Fibroblast of skin of back (primary cell): ENCODE data around the gene INO80B.
"Not testable (repeated sequence)": the region's sequence is repeated elsewhere in the genome, so short reads cannot be mapped to it uniquely, and the experiment has no call there.

ENCODE experiments used
- DNase-seq: peaks from one replicate; pipeline ENCODE4 v3.0.0-alpha.2; 2013

INO80B gene

DNA sequence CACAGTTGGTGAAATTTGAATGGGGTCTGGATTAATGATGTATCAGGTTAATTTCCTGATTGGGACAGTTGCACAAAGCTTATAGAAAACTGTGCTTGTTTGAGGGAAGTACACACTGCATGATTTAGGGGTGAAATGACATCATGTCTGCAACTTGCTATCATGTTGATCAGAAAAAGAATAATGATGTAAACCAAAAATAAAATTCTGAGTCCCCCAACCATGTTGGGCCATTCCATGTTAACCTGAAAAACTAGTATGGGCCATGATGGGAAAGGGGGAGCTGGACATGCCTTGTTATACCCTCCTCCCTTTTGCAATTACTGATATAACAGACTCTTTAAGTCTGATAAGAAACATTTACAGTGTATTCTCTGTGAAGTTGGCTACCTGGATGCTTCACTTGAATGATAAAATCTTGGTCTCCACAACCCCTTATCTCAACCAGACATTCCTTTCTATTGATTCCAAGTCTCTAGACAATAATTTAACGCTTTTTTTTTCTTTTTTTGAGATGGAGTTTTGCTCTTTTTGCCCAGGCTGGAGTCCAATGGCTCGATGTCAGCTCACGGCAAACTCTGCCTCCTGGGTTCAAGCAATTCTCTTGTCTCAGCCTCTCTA lies 4.2 kb upstream of the INO80B start:
- no peak for DNase-seq

DNA sequence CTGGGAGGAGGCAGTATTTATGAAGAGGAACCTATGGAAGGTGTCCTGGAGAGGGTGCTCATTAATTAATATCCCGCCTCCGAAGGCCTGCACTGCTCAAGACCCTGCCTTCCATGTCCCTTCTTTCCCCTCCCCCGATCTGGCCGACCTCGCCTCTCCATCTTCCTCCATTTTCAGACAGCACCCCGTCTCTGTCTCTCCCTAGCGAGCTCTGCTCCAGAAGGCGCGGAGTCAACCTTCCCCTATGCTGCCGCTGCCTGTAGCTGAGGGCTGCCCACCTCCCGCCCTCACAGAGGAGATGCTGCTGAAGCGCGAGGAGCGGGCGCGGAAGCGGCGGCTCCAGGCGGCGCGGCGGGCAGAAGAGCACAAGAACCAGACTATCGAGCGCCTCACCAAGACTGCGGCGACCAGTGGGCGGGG lies 2.3 kb downstream of the INO80B start:
- DNase-seq: no peak

DNA sequence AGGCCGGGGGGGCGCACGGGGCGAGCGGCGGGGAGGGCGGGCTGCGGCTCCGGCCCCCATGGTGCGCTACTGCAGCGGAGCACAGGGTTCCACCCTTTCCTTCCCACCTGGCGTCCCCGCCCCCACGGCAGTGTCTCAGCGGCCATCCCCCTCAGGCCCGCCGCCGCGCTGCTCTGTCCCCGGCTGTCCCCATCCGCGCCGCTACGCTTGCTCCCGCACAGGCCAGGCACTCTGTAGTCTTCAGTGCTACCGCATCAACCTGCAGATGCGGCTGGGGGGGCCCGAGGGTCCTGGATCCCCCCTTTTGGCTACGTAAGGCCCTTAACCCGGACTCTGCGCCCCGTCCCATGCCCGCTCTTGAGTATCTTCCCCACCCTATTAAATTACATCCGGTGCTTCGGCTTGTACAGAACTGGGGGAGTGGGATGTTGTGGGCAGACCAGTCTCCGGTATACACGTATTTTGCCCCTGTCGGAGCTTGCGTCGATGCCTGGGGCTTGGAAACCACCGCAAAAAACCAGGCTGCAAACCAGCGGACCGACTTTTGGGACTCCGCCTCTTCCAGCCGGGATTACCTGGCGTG lies 2.8 kb downstream of the INO80B start:
- peak; percentile 35 for DNase-seq

DNA sequence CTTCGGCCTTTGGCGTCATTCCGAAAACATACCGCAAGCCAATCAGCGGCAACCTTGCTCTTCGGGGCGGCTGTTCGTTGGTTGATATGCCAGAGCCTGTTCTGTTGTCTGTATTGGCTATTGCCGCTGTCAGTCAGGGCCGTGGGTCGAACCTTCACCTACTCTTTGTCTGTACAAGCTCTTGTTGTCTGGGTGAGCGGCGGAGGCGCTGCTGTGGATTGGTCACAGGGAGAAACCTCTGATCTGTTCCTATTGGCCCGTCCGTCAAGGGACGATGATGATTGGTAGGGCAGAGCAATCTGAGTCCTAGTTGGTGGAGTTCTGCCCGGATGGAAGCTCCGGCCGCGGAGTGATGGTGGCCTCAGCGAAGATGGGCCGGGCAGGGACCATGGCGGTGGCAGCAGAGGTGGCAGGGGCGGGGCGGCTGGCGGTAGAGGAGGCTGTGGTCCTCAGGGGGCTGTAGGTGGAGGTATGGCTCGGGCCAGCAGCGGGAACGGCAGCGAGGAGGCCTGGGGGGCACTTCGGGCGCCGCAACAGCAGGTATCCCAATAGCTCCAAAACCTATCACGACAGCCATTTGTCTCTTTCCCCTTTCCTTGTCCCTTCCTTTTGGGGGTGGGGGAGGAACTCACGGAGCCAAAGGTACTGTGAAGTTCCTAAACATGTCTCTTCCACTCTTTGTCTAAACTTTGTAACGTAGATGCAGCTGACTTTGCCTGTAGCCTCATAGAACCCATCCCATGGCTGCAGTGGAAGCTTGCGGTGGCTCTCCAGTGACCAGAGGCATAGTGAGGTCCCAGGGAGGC lies 3.4 kb downstream of the INO80B start, which contains the start of gene WBP1:
Gene WBP1 (plus strand): TSS at position 307 of the 806 bp plus-strand sequence. CDS start 165 bp downstream, at position 472.
- DNase-seq: peak; percentile 100

DNA sequence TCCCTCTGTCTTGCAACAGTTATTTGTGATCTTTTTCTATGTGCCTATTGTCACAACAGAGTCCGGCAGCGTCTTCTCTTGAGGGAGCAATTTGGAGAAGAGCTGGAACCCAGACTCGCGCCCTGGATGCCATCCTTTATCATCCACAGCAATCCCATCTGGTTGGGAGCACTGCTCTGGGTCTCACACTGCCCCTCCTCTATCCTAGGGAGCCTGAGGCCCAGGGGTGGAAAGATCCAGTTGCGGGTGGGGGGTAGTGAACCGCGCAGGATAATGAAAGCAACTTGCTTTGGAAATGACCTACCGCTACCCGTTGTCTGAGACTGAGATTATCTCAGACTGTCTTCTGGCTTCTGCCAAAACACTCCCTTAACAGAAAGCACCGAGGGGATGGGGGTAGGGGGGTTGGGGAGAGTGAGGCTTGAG lies 4.1 kb downstream of the INO80B start:
- no peak for DNase-seq

DNA sequence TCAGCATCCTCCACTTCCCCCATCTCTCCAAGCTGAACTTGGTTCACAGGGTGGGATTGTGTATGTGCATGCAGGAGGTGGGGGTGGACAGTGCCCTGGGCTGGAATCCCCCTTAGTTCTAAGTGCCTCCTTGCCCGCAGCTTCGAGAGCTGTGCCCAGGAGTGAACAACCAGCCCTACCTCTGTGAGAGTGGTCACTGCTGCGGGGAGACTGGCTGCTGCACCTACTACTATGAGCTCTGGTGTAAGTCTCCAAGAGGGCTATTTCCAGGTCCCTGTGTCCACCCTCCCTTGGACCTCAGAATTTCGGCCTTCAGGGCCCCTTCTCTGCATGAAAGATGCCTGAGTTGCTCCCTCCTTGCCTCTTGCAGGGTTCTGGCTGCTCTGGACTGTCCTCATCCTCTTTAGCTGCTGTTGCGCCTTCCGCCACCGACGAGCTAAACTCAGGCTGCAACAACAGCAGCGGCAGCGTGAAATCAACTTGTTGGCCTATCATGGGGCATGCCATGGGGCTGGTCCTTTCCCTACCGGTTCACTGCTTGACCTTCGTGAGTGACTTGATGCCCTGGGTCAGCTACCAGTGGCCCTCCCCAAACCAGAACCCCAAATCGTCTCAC lies 4.7 kb downstream of the INO80B start:
- DNase-seq: not testable (repeated sequence)

DNA sequence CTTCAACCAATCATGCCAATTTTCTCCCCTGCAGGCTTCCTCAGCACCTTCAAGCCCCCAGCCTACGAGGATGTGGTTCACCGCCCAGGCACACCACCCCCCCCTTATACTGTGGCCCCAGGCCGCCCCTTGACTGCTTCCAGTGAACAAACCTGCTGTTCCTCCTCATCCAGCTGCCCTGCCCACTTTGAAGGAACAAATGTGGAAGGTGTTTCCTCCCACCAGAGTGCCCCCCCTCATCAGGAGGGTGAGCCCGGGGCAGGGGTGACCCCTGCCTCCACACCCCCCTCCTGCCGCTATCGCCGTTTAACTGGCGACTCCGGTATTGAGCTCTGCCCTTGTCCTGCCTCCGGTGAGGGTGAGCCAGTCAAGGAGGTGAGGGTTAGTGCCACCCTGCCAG lies 5.3 kb downstream of the INO80B start:
- DNase-seq: not testable (repeated sequence)

DNA sequence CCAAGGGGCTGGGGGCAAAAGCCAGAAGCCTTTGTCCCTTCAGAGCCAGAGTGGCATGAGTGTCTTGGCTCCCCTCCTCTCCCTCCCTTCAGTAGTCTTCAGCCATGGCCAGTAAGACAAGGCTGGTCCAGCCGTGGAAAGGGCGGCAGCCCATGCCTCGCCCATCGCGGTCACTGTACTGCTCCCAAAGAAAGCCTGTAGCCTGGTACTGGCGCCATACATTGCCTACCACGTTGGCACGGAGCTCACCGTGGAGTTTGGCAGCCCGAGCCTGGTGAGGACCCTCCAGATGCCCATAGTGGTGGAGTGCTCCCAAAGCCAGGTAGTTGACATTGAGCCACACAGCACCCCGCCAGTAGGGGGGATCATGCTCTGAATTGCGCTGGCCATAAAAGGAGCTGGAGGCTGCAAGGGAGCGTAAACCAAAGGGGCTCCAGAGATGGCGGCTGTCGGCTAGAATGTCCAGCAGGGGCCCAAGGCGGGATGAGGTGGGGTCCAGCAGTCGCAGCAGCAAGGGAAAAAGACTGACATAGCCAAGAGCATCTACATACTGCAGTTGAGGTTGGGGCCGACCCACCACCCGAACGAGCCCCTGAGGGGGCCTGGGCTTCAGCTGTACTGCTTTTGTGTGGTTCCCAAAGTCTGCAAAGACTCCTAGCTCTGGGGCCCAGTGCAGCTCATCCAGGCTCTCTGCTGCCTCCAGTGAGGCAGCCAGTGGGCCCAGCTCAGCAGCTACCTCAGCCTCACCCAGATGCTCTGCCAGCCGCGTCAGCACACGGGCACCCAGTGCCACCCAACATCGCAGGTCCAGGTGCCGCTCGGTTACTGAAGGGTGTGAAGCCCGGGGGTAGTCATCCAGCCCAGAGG lies 6.5 kb downstream of the INO80B start:
- no peak for DNase-seq

DNA sequence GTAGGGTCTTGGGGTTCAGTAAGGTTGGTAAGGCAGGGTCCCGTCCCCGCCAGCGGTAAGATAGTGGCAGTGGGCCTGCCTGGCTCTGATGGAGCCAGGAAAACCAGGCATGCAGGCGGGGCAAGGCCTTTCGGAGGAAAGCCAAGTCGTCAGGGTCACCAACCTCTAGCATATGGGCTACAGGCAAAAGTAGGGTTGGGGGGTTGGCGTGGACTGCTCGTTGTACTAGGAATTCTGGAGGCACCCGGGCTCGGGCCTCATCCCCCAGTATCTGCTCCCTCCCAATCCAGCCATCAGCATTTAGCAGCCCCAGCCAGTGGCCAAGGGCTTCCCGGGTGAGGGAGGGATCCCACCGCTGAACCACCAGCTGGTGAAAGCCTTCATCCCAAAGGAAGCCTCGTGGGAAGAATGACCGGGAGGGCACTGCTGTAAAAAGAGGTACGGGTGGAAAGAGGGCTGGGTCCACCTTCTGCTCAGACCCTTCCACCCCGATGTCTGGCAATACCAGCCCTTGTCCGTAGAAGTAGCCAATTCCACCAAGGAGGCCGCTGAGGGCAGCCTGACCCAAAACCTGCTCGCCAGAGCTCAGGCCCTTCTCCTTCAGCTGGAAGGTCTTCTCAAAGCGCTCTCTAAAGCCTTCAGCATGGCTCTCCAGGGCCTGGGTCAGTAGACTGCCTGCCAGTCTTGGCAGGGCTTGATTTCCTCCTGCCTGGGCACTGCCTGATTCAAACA lies 7.3 kb downstream of the INO80B start:
- no peak for DNase-seq

DNA sequence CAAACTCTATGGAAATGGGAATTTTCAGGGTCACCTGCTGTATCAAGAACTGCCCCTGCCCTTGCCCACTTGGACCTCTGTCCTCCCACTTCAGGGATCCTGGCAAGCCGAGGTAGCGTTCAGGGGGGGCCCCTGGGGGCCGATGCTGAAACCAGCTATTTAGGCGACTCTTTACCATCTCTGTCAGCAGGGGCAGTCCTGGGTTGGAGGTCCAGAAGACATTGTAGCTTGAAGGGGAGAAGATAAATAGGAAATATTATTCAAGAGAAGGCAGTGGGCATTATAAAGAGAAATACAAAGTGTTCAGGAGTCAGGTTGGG lies 7.9 kb downstream of the INO80B start:
- no peak for DNase-seq

DNA sequence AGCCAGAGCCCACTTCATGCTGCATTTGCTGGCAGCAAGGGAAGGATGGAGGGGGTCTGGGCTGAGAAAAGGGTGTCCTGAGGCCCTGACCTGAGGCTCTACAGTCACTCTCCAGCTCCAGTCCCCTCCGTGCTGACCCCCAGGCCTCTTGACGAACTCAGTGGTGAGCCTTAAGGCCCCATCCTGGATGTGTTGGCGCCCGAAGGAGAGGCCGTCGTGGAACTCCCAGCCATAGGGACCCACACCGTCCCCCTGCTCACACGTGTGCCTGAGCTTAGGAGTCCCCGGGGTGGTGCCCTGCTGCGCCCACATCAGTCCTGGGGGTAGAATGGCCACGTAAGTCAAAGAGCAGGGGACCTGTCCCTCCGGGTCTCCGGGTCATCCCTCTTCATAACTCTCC lies 9.5 kb downstream of the INO80B start:
- DNase-seq: no peak

DNA sequence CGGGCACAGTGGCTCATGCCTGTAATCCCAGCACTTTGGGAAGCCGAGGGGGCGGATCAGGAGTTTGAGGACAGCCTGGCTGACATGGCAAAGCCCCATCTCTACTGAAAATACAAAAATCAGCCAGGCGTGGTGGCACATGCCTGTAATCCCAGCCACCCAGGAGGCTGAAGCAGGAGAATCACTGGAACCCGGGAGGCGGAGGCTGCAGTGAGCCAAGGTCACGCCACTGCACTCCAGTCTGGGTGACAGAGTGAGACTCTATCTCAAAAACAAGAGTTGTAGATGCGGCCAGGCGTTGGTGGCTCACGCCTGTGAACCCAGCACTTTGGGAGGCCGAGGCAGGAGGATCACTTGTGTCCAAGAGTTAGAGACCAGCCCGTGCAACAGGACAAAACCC lies 15.9 kb downstream of the INO80B start:
- DNase-seq: not testable (repeated sequence)

DNA sequence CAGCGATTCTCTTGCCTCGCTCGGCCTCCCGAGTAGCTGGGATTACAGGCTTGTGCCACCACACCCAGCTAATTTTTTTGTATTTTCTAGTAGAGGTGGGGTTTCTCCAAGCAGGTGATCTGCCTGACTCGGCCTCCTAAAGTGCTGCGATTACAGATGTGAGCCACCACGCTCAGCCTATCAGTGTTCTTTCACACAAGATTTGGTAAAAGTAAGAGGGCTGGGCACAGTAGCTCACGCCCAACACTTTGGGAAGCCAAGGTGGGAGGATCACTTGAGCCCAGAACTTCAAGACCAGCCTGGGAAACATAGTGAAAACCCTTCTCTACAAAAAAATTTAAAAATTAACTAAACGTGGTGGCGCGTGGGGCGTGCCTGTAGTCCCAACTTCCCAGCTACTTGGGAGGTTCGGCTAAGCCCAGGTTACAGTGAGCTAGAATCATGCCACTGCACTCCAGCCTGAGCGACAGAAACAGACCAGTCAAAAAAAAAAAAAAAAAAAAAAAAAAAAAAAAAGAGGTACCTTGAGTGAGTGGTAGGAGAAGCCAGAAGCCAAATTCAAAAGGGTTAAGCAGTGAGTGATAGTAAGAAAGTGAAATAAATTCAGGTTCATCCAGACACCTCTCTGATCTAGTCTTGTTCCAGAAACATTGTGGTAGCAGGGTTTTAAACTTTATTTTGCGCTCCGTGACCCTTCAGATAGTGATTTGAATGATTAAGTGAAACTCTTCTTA lies 16.6 kb downstream of the INO80B start:
- DNase-seq: no peak

DNA sequence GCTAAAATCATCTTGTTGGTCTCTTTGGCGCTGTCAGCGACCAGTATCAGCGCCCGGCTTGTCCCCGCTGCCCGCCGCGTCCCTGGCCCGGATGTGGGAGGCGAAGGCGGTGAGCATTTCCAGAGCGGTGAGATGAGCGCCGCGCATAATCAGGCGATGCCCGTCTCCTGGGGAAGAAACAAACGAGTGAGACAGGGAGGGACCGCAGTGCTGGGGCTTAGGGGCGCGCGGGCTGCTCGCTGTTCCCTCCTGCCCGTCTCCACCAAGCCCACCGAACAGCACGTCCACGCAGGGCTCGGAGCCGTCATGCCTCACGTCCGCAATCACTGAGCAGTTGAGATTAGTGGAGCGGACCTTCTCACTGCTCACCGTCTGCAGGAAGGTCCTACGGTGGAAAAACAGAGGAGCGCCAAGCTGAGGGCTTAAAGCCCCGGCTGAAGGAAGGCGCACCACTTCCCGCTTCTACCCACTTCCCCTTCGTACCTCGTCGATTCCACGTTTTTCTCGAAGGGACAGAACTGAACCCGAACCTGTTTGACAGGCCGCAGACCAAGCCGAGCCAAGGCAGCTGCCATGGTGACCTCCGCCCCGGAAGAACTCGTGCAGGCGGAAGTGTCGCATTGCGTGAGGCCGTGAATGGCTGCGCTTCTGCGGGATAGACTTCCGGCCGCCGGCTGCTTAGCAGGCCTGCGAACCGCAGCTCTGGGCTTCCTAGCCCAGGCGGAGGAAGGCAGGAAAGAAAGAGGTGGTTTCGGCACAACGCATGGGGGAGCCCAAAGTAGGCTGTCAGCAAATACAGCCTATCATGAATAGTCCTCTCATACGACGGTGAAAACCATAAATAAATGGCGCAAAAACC lies 17.4 kb downstream of the INO80B start, which contains the start of gene MRPL53:
Gene MRPL53 (minus strand): TSS at position 595 of the 859 bp plus-strand sequence. CDS start 20 bp downstream, at position 575.
- peak; percentile 94 for DNase-seq

DNA sequence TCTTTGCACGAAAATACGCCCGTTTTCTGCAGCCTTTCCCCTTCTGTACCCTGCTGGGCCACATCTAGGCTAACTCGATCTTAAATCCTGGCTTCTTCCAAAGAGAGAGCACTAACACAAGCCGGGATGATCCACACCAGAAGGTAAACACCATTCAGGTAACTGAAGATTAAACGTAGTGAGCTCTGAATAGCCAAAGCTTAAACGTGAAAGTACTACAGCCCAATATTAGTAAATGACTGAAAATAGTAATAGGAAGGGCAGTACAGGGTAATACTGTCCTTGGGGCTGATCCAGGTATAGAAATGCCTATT lies 18.0 kb downstream of the INO80B start:
- no peak for DNase-seq

DNA sequence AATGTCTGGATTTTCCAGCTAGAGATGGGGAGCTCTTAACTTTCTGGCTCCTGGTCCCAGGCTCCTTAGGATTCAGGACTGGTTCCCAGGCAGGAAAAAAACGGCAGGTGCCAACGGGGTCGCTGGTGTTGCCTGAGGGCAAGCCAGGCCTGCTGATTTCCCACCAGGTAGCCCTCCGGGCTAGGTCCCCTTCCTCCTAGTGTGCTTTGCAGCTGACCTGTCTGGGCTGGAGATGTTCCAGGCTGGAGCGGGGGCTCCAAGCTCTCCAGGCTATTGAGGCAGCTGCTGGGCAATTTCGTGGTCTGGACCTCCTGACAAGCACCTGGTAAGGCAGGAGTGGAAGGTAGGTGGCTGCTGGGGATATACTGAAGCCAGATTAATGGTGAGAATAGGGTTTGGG lies 19.6 kb downstream of the INO80B start:
- no peak for DNase-seq

DNA sequence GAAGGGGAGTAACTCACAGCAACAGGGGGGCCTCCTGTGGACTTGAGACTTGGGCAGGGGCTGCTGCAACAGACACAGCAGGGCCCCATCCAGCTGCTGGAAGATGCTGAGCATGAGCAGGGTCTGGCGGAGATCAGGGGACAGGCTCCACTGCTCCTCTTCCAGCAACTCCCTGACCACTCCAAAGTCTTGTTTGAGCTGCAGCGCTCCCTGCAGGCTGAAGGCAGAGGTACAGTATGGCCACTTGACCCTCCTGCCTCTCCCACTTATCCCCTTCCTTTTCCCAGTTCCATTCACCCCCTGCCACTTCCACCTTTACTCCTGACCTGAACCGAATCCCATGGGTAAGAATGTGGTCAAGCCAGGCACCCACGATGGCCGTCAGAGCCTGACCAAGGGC lies 20.0 kb downstream of the INO80B start:
- no peak for DNase-seq

DNA sequence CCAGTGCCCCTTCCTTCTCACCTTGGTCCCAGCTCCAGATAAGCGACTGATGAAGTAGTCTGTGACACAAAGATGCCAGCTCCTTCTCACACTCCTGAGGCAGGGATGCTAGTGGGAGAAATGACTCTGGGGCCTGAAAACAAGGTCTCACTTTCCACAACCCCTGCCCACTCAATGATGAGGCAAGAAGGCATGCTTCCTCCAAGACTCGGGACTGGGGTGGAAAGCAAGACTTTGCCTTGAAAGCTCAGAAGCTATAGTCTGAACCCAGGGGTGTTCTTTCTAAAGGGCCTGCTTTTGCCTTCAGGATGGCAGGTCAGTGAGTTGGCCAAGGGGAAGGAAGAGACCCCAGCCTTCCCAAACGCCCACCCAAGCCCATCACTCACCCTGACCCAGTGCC lies 26.5 kb downstream of the INO80B start:
- DNase-seq: no peak

DNA sequence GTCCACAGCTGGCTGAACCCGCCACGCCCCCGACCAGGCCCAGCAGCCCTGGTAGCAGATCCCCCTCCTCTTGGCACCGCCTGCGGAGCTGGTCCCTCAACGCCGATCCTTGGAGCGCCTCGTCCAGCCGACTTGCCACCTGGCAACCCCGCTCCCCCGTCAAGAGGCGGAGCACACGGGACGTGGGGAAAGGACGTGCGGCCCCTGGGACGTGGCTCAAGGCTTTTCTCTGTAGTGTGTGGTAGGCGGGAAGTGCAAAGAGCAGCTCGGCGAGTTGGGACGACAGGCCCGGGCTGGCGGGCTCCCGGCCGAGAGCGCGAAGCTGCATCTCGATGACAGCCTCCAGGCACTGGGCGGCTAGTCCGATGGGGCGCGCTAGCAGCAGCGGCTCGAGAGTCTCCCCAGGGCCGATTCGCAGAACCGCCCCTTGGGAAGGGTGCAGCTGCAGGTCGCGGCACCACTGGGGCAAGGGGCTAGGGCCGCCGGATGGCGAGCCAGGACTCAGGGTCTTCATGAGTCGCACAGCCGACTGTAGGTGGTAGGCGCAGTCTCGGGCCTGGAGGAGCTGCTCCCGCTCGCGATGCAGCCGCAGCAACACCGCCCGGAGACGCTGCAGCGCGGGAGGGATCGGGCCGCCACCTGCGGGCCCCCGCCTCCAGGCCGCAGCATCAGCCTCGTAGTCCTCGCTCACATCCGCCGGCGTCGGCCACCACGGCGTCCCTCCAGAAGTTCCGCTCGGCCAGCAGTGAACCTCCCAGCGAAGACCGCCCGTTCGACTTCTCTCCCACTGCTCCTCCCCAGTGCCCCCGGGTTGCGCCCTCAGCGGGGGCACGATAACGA lies 27.3 kb downstream of the INO80B start:
- DNase-seq: no peak
